ENCODE results near the gene OR4K2. TPM values are rescaled to one million over a fixed set of nuclear protein-coding genes. Genes with fewer than 3 reads are reported as not detected.

Gene OR4K2
- total RNA-seq, 1 experiment from 2014 or later: not detected

GRCh38 chr14:19878029-19878642 lies 3.2 kb downstream of the OR4K2 start:
- H3K9me2 ChIP-seq (ENCODE audit: insufficient read depth): no peaks in the 10 kb centered on the region
- no peak overlapping the region for H3K27ac ChIP-seq
- no peaks in the 10 kb centered on the region for H3K79me2 ChIP-seq (ENCODE audit: low read depth)
- BruUV-seq (replicated peaks): no TSS peak
- H3K4me1 ChIP-seq (replicated peaks; ENCODE audit: insufficient read depth): no peaks in the 10 kb centered on the region
- H3K36me3 ChIP-seq (ENCODE audit: low read depth): no peaks in the 10 kb centered on the region
- intact Hi-C loops (cut with micrococcal nuclease; ENCODE audit: unreplicated experiment): no loop called here
- H2AFZ ChIP-seq: no peak overlapping the region
- H3K9me3 ChIP-seq (ENCODE audit: insufficient read depth, low read depth): no peaks in the 10 kb centered on the region
- no peak for DNase-seq
- H3K27me3 ChIP-seq (ENCODE audit: insufficient read depth, low read depth): no peaks in the 10 kb centered on the region
- no peak overlapping the region for H3K4me2 ChIP-seq
- no peaks in the 10 kb centered on the region for H4K20me1 ChIP-seq (ENCODE audit: insufficient read depth)
- ChIA-PET CTCF (no interaction called here), POLR2A (ENCODE audit: unreplicated experiment) (no interaction called here)
- no peaks in the 10 kb centered on the region for H3F3A ChIP-seq (ENCODE audit: insufficient read depth, low read depth)
- no peak for TF ChIP-seq EZH2 (IDR thresholded peaks at IDR 0.05; ENCODE audit: low read depth)
- TF ChIP-seq, protein P1, sequence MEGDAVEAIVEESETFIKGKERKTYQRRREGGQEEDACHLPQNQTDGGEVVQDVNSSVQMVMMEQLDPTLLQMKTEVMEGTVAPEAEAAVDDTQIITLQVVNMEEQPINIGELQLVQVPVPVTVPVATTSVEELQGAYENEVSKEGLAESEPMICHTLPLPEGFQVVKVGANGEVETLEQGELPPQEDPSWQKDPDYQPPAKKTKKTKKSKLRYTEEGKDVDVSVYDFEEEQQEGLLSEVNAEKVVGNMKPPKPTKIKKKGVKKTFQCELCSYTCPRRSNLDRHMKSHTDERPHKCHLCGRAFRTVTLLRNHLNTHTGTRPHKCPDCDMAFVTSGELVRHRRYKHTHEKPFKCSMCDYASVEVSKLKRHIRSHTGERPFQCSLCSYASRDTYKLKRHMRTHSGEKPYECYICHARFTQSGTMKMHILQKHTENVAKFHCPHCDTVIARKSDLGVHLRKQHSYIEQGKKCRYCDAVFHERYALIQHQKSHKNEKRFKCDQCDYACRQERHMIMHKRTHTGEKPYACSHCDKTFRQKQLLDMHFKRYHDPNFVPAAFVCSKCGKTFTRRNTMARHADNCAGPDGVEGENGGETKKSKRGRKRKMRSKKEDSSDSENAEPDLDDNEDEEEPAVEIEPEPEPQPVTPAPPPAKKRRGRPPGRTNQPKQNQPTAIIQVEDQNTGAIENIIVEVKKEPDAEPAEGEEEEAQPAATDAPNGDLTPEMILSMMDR (conservative IDR thresholded peaks at IDR 0.05): peak; percentile 77
- no peak overlapping the region for H3K4me3 ChIP-seq

- TF ChIP-seq, protein P1 (conservative IDR thresholded peaks at IDR 0.05): no peak
- TF ChIP-seq EZH2 (IDR thresholded peaks at IDR 0.05; ENCODE audit: low read depth): no peak
- Histone ChIP-seq H3K36me3 (ENCODE audit: low read depth) (no peaks in the 10 kb centered on the region), H3K9me2 (ENCODE audit: insufficient read depth) (no peaks in the 10 kb centered on the region), H3F3A (ENCODE audit: insufficient read depth, low read depth) (no peaks in the 10 kb centered on the region), H4K20me1 (ENCODE audit: insufficient read depth) (no peaks in the 10 kb centered on the region), H3K9me3 (ENCODE audit: insufficient read depth, low read depth) (no peaks in the 10 kb centered on the region), H3K4me1 (replicated peaks; ENCODE audit: insufficient read depth) (no peaks in the 10 kb centered on the region), H2AFZ (no peak overlapping the region), H3K4me3 (no peak overlapping the region), H3K4me2 (no peak overlapping the region), H3K27ac (no peak overlapping the region), H3K79me2 (ENCODE audit: low read depth) (no peaks in the 10 kb centered on the region), H3K27me3 (ENCODE audit: insufficient read depth, low read depth) (no peaks in the 10 kb centered on the region)
- no peak for DNase-seq
- ChIA-PET CTCF (interaction anchor here (0.6 kb wide), 1 partner anchor 305 kb away, joined by 6 read pairs; no protein-coding TSS in a partner anchor), POLR2A (ENCODE audit: unreplicated experiment) (no interaction called here)
- intact Hi-C loops (cut with micrococcal nuclease; ENCODE audit: unreplicated experiment): no loop called here
- no TSS peak for BruUV-seq (replicated peaks)
Measured at GRCh38 chr14:19895282-19895681, 20.3 kb downstream of the OR4K2 start.

DNA sequence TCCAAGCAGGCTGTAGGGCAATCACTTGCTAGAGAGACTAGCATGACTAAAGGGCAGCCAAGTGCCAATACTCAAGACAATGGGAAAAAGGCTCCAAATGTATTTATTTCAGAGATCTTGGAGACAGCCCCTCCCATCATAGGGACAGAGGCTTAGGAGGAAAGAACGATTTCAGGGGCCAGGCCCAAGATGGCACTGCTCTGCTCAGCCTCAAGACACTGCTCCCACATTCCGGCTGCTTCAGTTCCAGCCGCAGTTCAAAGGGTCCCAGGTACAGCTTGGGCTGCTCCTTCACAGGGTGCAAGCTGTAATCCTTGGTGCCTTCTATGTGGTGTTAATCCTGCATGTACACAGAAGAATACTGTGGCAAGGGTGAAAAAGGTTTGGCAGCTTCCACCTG lies 26.1 kb downstream of the OR4K2 start:
- no peaks in the 10 kb centered on the region for H3F3A ChIP-seq (ENCODE audit: insufficient read depth, low read depth)
- intact Hi-C loops (cut with micrococcal nuclease; ENCODE audit: unreplicated experiment): no loop called here
- BruUV-seq (replicated peaks): no TSS peak

More for the DNA sequence above, 26.1 kb downstream of the OR4K2 start:
- no peak for DNase-seq
- Histone ChIP-seq H3K79me2 (ENCODE audit: low read depth) (no peaks in the 10 kb centered on the region), H4K20me1 (ENCODE audit: insufficient read depth) (no peaks in the 10 kb centered on the region), H3K4me1 (replicated peaks; ENCODE audit: insufficient read depth) (no peaks in the 10 kb centered on the region), H2AFZ (no peak overlapping the region), H3K9me3 (ENCODE audit: insufficient read depth, low read depth) (no peaks in the 10 kb centered on the region), H3K36me3 (ENCODE audit: low read depth) (no peaks in the 10 kb centered on the region), H3K4me2 (no peak overlapping the region), H3K27me3 (ENCODE audit: insufficient read depth, low read depth) (no peaks in the 10 kb centered on the region), H3K27ac (no peak overlapping the region), H3K9me2 (ENCODE audit: insufficient read depth) (no peaks in the 10 kb centered on the region), H3K4me3 (no peak overlapping the region)
- ChIA-PET POLR2A (ENCODE audit: unreplicated experiment) (no interaction called here), CTCF (no interaction called here)
- TF ChIP-seq EZH2 (IDR thresholded peaks at IDR 0.05; ENCODE audit: low read depth): no peak
- TF ChIP-seq, protein P1 (conservative IDR thresholded peaks at IDR 0.05): no peak
